ENCODE results near the gene NPPA. TPM values are rescaled to one million over a fixed set of nuclear protein-coding genes. Genes with fewer than 3 reads are reported as not detected.
"Not testable (repeated sequence)": the region's sequence is repeated elsewhere in the genome, so short reads cannot be mapped to it uniquely, and the experiment has no call there.

Gene NPPA
- total RNA-seq, 1 donor from 2014 or later, result 8.4 TPM

DNA sequence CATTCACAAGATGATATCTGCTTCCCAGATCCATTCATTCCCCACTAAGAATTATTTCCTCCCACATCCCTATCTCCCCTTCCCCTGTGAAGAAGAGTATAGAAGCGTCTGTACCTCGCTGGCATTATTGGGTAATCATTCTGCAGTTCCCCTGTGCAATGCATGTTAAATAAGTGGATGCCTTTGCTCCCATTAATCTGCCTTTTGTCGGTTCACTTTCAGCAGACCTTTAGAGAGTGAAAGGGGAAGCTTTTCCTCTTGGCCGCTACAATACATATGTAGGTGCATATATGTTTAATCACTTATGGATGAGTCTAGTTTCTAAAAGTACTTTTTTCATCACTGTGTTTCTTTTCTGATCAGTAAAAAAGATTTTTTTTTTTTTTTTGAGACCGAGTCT lies 34.6 kb downstream of the NPPA start:
- no peaks in the 10 kb centered on the region for H3K27me3 ChIP-seq
- TF ChIP-seq, protein P1, sequence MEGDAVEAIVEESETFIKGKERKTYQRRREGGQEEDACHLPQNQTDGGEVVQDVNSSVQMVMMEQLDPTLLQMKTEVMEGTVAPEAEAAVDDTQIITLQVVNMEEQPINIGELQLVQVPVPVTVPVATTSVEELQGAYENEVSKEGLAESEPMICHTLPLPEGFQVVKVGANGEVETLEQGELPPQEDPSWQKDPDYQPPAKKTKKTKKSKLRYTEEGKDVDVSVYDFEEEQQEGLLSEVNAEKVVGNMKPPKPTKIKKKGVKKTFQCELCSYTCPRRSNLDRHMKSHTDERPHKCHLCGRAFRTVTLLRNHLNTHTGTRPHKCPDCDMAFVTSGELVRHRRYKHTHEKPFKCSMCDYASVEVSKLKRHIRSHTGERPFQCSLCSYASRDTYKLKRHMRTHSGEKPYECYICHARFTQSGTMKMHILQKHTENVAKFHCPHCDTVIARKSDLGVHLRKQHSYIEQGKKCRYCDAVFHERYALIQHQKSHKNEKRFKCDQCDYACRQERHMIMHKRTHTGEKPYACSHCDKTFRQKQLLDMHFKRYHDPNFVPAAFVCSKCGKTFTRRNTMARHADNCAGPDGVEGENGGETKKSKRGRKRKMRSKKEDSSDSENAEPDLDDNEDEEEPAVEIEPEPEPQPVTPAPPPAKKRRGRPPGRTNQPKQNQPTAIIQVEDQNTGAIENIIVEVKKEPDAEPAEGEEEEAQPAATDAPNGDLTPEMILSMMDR (IDR thresholded peaks at IDR 0.05), result no peak
- peaks cover 76% of the 10 kb centered on the region for H3K36me3 ChIP-seq
- no peak overlapping the region for H3K4me3 ChIP-seq
- ATAC-seq (no peak), DNase-seq (no peak)
- no peak overlapping the region for H3K27ac ChIP-seq
- intact Hi-C loops (cut with DNase I), result no loop called here
- peaks cover 2% of the 10 kb centered on the region for H3K4me1 ChIP-seq
- H3K9me3 ChIP-seq, result no peaks in the 10 kb centered on the region

DNA sequence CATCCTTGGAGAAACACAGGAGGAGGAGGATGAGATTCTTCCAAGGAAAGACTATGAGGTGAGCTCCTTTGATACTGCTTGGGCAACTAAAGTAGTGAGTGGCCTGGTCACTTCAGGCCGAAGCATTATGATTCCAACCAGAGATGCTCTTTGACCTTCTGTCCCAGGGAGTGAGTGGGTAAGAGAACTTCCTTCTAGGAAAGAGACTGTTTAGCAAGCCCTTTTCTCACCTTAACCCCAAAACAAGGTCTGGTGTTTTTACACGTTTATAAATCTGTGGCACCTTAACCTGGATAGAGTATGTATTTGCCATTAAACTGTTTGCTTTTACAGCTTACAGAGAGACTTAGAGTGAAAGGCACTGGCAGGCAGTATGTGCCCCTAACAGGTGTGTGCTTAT lies 40.5 kb downstream of the NPPA start:
- H3K36me3 ChIP-seq, result peaks cover 31% of the 10 kb centered on the region
- TF ChIP-seq, protein P1 (IDR thresholded peaks at IDR 0.05), result no peak
- peaks cover 42% of the 10 kb centered on the region for H3K4me1 ChIP-seq
- ATAC-seq, result no peak
- H3K4me3 ChIP-seq, result peak overlapping the region; percentile 94
- peak overlapping the region; percentile 98 for H3K27ac ChIP-seq
- H3K27me3 ChIP-seq, result no peaks in the 10 kb centered on the region
- intact Hi-C loops (cut with DNase I), result no loop called here
- peak; percentile 2 for DNase-seq
- H3K9me3 ChIP-seq, result no peaks in the 10 kb centered on the region

DNA sequence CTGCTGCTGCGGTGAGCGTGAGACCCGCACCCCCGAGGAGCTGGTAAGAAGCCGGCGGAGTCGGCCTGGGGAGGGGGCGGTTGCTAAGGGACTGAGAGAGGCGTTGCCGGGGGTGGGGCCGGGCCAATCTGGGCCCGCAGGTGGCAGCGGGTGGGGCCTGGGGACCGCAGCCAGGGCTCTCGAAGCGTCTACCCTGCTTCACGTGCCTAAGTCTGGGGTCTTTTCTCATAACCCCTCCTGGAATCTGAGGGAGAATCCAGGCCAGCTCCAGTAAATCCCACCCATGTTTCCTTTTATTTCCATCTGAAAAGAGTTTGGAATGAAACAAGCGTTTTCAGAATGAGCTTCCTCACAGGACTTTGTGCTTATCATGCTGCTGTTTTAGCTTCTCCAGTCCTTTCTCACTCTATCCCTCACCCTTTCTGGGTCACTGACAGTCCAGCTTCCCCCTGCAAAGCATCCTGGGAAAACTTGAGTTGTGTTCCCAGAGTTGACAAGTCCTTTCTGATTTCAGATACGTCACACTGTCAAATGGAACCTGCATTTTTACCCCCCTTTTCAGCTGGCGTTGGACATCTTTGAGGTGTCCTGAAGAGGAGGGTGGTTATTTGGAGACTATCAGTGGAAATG lies 41.2 kb downstream of the NPPA start:
- DNase-seq, result no peak
- TF ChIP-seq, protein P1 (IDR thresholded peaks at IDR 0.05), result no peak
- H3K9me3 ChIP-seq, result no peaks in the 10 kb centered on the region
- H3K4me1 ChIP-seq, result peaks cover 49% of the 10 kb centered on the region
- H3K27ac ChIP-seq, result peak overlapping the region; percentile 98
- no peaks in the 10 kb centered on the region for H3K27me3 ChIP-seq
- H3K4me3 ChIP-seq, result peak overlapping the region; percentile 94
- intact Hi-C loops (cut with DNase I), result no loop called here
- peaks cover 26% of the 10 kb centered on the region for H3K36me3 ChIP-seq
- ATAC-seq, result peak; percentile 51

DNA sequence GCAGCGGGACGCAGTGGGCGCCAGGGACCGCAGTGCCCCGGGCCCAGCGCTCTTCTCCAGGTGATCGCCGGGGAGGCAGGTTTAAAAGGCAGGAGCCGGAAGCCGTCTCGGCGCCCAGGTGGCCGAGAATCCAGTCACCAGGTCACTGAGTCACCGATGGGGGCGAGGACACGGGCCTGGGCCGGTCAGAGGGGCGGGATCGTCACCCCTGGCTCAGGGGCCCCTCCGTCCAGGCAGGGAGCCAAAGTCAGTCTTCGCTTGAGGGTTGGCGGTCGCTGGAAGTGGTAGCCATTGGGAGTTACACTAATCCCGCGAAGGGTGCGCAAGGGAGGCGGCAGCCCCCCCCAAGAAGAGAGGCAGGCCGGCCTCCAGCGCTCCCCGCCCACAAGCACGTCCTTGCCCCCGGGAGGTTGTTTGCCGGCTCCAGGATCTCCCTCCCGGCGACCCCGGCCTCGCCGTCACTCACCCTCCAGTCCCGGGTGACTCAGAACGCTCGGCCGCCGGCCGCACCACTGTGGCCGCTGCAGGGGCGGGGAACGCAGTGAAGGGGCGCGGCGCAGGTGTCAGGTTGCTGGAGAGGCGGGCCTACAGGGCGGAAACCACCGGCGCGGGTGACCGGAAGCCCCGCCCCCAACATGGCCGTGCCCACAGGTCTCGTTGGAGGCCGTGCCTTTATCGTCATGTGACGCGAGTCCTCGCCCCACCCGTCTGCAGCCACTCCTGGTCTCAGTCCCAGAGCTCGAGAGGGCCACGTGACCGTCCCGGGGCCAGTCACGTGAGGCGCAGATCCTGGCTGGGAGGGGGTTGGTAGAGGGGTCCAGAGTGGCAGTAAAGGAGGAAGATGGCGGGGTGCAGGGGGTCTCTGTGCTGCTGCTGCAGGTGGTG lies 41.9 kb downstream of the NPPA start, which contains the start of the genes CLCN6 and MTHFR:
Gene CLCN6, plus strand, starts transcription at position 770 of the 885 bp plus-strand sequence. Its CDS starts 72 bp downstream, at position 842.
Gene MTHFR, minus strand, starts transcription at position 543 of the 885 bp plus-strand sequence. CDS start 2,848 bp downstream, outside the sequence.
- ATAC-seq (peak; percentile 91), DNase-seq (peak; percentile 100)
- TF ChIP-seq, protein P1 (IDR thresholded peaks at IDR 0.05), result no peak
- Histone ChIP-seq H3K9me3 (no peaks in the 10 kb centered on the region), H3K27ac (peak within 1 kb of the TSS; percentile 98), H3K4me1 (peaks cover 50% of the 10 kb centered on the region), H3K4me3 (peak within 1 kb of the TSS; percentile 94), H3K36me3 (peaks cover 29% of the 10 kb centered on the region), H3K27me3 (no peaks in the 10 kb centered on the region)
- intact Hi-C loops (cut with DNase I), result no loop called here

DNA sequence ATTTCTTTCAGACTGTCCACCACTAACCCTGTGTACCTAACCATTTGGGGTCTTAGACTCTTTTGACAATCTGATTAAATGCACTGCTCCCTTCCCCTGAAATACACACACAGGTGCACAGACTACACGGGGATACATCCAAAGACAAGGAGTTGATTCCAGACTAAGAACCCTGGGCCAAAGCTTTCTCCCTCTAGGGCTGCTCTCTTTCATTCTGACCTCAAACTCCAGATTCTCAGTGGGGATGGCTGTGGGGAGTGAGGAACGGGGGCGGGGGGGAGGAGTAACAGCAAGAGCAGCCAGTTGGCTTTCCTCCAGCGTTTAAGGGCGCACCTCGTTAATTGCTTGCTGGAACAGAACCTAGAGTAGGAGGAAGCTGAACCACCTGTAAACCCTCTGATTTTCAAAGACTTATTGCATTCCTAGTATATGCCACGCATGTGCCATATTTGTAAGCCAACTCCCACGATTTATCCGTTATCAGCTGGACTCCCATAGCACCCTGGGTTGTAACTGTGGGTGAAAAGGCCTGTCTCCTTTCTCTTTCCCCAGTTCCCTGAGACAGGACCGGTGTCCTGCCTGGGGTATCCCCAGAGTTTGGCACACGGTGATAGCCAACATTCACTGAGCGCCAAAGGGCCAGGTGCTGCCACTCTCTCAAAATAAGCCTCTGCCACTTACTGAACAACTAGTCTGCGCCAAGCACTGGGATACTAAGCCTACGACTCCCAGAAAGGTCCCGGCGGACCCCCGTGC lies 42.7 kb downstream of the NPPA start:
- peaks cover 29% of the 10 kb centered on the region for H3K36me3 ChIP-seq
- no peaks in the 10 kb centered on the region for H3K9me3 ChIP-seq
- DNase-seq, result peak; percentile 79
- H3K4me3 ChIP-seq, result peak overlapping the region; percentile 94
- ATAC-seq, result no peak
- H3K4me1 ChIP-seq, result peaks cover 50% of the 10 kb centered on the region
- H3K27ac ChIP-seq, result peak overlapping the region; percentile 98
- TF ChIP-seq, protein P1 (IDR thresholded peaks at IDR 0.05), result no peak
- no peaks in the 10 kb centered on the region for H3K27me3 ChIP-seq
- intact Hi-C loops (cut with DNase I), result no loop called here

DNA sequence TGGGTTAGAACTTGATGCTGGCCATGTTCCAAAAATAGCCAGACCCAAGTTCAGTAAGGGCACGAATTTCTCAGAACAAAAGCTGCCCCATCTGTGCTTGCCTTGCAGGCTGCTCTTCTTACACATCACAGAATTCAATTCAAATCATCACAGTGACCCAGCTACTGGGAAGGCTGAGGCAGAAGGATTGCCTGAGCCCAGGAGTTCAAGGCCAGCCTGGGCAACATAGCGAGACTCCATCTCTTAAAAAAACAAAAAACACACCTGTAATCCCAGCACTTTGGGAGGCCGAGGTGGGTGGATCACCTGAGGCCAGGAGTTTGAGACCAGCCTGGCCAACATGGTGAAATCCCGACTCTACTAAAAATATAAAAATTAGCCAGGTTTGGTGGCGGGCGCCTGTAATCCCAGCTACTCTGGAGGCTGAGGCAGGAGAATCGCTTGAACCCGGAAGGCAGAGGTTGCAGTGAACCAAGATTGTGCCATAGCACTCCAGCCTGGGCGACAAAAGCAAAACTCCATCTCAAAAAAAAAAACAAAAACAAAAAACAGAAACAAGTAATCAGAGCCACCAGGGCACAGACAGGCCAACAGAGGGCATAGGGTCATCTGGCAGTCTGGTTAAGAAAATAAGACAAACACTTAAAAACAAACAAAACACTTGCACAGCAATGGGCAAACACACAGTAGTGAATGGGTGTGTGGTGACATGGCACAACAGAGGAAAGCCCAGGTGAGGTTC lies 43.5 kb downstream of the NPPA start:
- H3K27me3 ChIP-seq; intact Hi-C loops (cut with DNase I); ATAC-seq; H3K9me3 ChIP-seq: not testable (repeated sequence)
- H3K4me1 ChIP-seq, result peaks cover 50% of the 10 kb centered on the region
- H3K27ac ChIP-seq, result peak overlapping the region; percentile 98
- peaks cover 31% of the 10 kb centered on the region for H3K36me3 ChIP-seq
- H3K4me3 ChIP-seq, result peak overlapping the region; percentile 94
- peak; percentile 22 for DNase-seq

All from upper lobe of right lung (tissue), 1 donor.